GM18909 (cell line): ENCODE data around the gene CPT2.

Experiments used
- ATAC-seq: cut with Tn5 transposase; IDR thresholded peaks from one replicate; pipeline ENCODE4 v1.9.1; 2021; ENCODE audit warnings: mild to moderate bottlenecking; ENCODE audit not compliant: unreplicated experiment, poor library complexity

The CPT2 gene

DNA sequence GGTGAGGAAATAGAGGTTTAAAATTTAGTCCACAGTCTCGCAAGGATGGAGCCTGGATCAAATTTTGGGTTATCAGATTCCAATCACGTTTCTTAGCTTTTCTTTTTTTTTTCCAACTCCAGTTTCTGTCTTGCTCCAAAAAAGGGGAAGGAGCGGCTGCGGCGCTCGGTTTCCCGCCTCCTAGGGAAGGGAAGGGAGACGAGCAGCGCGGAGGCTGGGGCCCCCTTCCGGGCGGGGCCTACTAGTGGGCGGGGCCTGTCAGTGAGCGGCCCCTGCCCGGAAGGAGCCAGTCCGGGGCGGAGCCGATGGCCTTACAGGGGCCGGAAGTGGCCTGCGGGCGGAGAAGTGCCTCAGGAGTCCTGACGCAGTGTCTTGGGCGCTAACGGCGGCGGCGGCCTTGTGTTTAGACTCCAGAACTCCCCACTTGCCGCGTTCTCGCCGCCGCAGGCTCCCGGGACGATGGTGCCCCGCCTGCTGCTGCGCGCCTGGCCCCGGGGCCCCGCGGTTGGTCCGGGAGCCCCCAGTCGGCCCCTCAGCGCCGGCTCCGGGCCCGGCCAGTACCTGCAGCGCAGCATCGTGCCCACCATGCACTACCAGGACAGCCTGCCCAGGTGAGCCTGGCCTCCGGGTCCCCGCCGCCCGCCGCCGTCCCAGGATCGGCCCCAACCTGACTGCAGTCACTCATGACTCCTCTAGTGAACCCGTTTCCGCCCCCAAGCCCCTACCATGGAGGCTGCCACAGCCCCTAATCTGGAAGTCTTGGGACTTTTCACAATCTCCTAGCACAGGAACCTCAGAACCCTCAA is at the start of gene CPT2:
Gene CPT2 (plus strand): TSS at position 340 of the 806 bp plus-strand sequence. CDS start 120 bp downstream, at position 460.
- ATAC-seq: peak; percentile 99

DNA sequence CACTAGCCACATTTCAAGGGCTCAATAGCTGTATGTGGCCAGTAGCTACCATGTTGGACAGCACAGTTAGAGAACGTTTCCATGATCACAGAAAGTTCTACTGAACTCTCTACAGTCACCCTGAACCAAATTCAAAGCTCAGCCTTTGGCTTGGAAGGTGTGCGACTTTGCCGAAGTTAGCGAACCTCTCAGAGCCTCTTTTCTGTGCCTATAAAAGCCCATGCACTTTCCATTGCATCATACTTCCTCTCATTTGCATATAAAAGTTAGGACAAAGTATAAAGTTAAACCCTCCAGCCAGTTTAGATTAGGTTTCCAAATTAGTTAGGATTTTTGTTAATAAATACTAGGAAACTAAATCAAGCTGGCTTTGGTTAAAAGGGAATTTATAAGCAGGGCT is 49.5 kb upstream of the CPT2 start:
- no peak for ATAC-seq

- ATAC-seq: no peak
Measured at GRCh38 chr1:53148123-53148522, 48.5 kb upstream of the CPT2 start.

GRCh38 chr1:53153752-53154151 is 42.9 kb upstream of the CPT2 start:
- ATAC-seq: no peak

DNA sequence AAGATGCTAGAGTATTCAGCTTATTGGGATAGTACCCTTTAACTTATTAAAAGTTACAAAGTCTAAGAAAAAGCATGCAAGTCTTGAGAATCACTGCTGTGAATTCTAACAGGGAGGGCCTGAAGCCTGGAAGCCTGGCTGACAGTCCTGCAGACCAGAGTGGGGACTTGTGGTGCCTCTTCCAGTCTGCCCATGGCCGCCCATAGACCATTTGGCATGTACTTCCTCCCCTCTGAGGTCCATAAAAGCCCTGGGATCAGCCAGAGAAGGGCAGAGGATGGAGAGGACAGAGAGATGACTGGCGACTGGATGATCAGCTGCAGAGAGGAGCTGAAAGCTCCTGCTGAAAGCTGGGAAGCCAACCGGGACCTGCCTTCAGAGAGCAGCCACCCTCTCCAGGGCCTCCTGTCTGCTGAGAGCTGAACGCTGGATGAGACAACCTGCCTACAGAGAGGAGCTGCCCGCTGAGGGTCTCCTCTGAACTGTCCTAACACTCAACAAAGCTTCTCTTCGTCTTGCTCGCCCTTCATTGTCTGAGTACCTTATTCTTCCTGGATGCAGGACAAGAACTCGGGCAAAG is 41.7 kb upstream of the CPT2 start:
- no peak for ATAC-seq

DNA sequence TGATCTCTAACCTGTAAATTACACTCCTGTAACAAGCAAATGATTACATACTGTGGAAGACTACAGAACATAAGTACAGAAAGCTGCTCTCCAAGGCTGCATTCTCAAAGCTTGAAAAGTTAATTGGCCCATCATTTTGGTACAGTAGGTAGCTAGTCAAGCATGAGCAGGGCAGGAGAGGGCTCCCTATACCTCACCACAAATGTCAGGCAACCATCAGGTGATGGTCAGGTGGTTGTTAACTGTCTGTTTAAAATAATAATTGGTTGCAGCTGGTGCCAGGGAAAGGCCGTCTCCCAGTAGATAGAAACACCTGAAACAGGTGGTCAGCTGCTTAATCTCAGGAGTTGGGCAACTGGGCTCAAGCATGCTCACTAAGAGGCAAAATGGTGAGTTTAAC is 41.1 kb upstream of the CPT2 start:
- no peak for ATAC-seq

- no peak for ATAC-seq
Measured at GRCh38 chr1:53155945-53156344, 40.7 kb upstream of the CPT2 start.

- ATAC-seq: no peak
Measured at GRCh38 chr1:53156783-53157182, 39.8 kb upstream of the CPT2 start.

DNA sequence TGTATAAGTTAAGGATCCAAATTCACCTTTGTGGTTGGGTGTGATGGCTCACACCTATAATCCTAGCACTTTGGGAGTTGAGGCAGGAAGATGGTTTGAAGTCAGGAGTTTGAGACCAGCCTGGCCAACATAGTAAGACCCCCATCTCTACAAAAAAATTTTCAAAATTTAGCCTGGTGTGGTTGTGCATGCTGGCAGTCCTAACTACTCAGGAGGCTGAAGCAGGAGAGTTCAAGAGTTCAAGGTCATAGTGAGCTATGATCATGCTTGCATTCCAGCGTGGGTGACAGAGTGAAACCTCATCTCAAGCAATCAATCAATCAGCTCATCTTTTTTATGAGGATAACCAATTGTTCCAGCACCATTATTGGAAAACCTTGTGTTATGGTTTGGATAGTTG is 37.7 kb upstream of the CPT2 start:
- ATAC-seq: no peak

DNA sequence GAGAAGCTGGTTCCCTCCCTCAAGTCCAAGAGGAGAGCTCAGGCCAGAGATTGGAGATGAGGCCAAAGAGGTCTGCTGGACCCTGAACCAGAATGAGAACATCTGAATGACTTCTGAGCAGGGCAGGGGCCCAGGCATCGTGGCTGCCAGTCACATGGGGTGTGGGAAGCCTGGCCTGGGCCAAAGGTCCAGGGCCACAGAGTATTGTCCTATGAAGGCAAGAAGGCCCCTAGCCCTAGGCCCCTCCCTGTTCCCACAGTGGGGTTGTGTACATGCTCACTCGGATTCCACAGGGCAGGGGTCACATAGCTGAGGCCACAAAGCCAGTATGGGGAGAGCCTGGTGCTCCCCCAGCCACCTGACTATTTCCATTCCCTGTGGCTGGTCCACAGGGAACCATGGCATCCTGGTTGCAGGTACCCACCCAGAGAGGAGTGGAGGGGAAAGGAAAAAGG is 35.7 kb upstream of the CPT2 start:
- ATAC-seq: no peak

DNA sequence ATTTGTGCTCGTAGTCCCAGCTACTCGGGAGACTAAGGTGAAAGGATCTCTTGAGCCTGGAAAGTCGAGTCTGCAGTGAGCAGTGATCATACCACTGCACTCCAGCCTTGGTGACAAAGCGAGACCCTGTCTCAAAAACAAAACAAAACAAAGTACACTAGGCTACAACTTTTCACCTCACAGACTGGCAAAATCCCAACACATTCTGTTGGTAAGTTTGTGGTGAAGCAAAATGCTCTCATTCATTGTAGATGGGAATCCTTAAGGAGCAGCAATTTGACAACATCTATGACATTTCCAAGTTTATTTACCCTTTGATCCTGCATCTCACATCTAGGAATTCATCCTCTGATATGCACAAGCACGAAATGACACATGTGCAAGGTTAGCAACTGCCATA is 34.0 kb upstream of the CPT2 start:
- no peak for ATAC-seq

- no peak for ATAC-seq
Measured at GRCh38 chr1:53163291-53163768, 33.3 kb upstream of the CPT2 start.

DNA sequence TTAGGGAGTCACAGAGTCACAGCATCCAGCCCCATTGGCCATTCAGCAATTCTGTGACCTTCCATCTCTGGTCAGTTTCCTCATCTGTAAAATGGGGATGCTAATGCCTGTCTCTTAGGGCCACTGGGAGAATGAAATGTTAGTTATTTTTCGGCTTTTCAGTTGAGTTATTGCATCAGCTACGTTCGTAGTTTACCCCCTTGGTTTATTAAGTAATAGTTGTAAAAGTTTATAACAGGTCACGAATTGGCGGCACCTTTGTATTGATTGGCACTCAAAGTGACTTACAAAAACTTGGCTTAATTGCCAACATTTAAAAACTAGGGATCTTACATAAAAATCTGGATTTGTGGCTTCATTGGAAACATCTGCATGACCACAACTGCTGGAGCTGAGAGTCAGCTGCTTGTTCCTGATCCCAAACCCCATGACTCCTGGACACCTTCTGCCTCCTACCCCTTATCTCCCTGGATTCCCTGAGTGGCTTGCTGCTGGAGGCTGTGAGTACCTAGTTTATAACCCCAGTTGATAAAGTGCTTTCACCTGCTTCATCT is 31.1 kb upstream of the CPT2 start:
- ATAC-seq: no peak

DNA sequence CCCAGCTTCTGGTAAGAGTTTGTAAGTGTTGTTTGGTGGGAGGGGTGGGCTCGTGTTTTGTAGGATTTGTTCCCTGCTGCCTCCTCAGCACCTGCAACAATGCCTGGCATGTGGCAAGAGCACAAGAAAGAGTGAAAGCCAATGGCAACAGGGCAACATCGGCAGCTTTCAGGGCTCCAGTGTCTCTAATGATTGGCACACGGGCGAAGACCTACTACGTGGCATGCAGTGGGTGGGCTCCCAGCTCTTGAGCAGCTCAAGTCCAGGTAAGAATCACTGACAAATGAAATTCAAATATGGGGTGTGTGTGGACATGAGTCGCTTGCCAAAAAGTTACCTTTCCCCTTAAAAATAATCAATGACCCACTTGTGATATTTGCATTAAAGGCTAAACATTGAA is 30.3 kb upstream of the CPT2 start:
- no peak for ATAC-seq

DNA sequence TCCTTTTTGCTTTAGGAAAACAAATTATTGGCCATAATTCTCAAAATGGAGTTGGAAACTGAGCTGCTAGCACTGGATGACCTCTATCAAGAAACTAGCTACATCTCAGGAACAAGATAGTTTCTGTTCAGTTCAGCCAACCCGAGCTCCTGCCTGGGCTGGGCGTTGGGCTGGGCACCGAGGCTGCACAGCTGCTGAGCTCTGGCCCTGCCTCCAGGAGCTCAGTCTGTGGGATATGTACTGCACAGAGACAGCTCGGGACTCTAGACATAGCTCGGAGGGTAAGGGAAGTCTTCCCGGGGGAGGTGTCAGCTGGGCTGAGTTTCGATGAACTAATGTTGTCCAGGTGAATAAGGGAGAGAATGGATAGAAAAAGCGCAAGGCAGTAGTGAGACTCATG is 29.7 kb upstream of the CPT2 start:
- no peak for ATAC-seq

DNA sequence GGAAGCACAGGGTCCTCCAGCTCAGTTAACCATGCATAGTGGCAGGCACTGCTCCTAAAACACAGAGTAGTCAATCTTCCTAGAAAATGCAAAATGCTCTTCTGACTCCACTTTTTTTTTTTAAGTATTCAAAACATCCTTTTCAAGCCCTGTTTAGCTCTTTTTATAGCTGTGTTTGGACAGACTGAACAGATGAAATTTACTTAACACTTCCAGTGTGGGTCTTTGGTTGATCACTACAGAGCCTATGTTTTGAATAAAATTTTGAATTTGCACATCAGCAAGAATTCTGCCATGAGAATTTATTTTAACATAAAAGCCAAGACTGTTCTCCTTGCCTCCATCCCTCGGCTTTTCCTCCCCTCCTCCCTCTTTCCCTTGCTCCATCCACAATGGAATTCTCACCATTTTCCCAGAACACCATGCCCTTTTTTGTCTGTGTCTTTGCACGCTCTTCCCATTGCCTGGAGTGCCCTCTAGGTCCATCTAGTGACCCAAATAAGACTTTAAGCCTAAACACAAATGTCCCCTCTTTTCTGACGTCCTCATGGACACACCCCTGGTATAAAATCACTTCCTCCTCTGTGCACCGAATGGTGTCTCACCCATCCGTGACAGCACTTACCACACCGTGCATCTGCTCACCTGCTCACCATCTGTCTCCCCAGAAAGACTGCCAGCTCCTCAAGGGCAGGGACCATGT is 24.0 kb upstream of the CPT2 start:
- peak; percentile 64 for ATAC-seq

DNA sequence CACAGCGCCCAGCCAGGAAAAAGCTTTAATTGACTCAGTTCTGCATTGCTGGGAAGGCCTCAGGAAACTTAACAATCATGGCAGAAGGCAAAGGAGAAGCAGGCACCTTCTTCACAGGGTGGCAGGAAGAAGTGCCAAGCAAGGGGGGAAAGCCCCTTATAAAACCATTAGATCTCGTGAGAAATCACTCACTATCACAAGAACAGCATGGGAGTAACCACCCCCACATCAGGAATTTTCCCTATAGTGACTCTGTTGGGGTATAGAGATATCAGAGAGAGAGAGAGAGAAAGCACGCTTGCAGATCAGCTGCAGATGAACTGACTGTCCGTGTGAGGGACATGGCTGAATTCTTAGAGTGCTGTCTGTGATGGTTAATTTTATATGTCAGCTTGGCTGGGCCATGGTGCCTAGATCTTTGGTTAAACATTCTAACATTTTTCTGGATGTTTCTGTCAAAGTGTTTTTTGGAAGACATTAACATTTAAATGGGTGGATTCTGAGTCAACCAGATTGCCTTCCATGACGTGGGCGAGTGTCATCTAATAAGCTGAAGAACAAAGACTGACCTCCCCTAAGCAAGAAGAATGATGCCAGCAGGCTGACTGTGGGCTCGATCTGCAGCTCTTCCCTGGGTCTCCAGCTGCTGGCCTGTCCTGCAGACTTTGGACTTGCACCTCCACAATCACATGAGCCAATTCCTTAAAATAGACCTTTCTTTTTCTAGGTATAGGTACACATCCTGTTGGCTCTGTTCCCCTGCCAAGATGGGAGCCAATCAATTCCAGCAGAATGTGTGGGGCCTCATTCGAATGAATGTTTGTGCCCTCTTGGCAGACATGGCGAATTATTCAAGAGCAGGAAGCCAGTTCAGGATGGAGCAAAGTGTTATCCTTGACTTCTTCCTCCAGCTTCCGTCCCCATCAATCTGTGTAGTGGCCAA is 21.4 kb upstream of the CPT2 start:
- ATAC-seq: no peak

DNA sequence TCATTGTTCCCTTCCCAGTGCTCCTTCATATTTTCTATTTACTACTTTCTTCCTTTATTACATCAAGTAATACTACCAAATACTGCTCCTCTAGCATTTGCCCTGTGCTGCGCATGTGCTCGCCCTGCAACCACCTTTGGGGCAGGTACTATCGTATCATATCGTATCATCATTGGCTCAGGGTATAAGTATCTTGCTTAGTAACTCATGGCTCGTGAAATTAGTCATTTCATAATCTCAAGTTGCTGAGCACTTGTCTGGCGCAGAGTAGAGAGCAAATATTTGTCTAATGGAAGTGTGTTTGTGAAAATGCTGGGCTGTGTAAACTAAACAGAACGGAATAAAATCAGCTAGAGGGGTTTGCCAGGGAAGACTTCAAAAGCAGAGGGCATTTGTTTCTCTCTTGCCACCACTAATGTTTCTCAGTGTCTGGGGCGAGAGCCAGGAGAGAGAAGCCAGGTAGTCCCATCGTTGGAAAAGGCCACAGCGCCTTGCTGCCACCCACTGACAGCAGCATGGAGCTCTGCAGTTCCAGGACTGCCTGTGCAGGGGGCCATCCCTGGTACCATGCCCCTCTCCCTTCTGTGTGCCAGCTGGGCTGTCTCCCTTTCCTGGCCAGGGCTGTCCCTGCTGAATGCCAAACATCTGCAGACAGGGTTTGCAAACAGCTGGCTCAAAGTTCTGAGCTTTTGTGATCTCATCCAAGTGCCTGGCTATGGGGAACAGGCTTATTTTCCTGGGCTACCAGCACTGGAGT is 20.0 kb upstream of the CPT2 start:
- ATAC-seq: no peak

DNA sequence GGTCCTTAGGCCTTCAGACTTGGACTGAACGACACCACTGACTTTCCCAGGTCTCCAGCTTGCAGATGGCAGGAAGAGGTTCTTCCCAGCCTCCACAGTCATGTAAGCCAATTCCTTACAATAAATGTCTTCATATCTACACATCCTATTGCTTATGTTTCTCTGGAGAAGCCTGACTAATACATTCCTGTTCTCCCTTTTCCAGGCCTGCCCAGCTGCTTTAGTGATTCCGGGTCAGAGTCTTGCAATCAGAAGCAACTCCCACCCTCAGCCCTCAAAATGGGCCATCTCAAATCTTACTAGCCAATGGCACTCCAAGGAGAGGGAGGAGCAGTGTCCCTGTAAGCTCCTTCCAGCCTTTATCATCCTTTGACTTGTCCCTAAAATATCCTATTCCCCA is 16.4 kb upstream of the CPT2 start:
- ATAC-seq: no peak
